ENCODE results near the gene IFT25.
"Not testable (repeated sequence)": the region's sequence is repeated elsewhere in the genome, so short reads cannot be mapped to it uniquely, and the experiment has no call there.

The IFT25 gene

DNA sequence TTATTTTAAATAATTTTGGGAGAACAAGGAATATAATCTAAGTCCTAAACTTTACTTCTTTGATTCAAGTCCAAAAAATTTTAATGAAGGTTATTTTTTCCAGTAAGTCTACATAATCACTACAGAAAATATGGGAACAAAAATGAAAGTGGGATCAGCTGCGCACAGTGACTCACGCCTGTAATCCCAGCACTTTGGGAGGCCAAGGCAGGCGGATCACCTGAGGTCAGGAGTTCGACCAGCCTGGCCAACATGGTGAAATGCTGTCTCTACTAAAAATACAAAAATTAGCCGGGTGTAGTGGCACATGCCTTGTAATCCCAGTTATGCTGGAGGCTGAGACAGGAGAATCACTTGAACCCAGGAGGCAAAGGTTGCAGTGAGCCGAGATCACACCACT, 61.9 kb downstream of the IFT25 start:
- DNase-seq: not testable (repeated sequence)

DNA sequence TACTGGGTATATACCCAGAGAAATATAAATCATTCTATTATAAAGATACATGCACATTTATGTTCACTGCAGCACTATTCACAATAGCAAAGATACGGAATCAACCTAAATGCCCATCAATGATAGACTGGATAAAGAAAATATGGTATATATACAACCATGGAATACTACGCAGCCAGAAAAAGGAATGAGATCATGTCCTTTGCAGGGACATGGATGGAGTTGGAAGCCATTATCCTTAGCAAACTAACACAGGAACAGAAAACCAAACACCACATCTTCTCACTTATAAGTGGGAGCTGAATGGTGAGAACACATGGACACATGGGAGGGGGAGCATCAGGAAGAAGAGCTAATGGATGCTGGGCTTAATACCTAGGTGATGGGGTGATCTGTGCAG, 63.6 kb downstream of the IFT25 start:
- DNase-seq: not testable (repeated sequence)

DNA sequence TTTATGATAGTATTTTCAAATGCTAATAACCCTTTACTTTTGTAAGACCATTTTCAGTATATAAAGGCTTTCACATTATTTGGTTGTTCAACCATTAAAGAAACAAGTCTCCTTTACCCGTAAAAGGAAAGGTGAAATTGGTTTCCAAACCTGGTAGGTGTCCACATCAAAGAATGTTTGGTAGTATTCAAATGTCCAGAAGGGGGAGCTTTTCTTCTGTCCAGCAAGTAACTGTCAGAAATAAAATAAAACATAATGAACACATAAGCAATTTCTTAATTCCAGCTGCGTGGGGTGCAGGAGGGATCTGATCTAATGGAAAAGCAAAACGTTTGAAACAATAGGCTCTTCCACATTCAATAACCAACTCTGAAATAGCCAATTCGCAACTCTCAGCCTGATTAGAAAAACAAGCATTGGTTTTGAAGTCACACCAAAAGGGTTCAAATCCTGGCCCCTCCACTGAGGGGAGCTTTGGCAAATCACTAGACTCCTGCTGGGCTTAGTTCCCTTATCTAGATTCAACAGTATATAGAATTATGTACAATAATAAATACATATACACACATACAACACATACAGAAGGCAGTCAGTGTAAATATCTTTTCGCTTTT, 66.9 kb downstream of the IFT25 start:
- DNase-seq: no peak

DNA sequence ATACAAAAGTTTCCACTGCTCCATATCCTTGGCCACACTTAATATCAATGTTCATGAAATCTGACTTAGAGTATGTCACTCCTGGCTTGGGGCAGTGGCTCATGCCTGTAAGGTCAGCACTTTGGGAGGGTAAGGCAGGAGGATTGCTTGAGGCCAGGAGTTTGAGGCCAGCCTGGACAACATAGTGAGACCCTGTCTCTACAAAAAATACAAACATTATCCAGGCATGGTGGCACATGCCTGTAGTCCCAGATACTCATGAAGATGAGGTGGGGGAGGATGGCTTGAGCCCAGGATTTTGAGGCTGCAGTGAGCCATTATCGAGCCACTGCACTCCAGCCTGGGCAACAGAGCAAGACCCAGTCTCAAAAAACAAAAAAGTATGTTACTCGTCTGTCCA, 70.3 kb downstream of the IFT25 start:
- not testable (repeated sequence) for DNase-seq

DNA sequence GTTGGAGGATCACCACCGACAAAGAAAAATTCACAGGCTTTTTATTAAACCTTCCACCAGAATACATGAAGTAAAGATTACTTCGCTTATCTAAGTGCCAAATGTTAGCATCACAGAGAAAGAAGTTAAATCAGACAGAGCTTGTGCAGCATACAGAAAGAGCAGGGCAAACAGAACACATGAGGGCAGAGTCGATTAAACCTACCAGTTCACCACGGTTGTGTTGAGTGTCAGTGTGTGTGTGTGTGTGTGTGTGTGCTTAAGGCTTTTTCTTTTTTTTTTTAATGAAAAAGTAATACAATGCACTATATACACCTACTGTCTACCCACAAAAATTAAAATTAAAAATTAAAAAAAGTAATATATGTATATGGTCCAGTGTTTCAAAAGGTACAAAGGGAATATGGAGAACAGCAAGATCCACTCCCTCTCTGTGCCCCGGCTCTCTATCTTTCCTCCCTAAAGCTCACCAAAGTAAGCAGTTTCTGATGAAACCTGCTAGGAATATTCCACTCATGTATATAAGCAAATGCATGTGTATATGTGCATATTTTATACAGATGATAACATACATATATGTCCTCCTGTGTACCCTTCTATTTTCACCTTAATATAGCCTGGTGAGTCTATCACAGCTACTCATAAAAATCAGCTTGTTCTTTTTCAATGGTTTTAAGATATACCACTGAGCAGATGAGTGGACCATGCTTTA, 73.6 kb downstream of the IFT25 start:
- DNase-seq: no peak

All from T-helper 9 cell (primary cell).